ENCODE measurements around the gene ZNF407.

DNA sequence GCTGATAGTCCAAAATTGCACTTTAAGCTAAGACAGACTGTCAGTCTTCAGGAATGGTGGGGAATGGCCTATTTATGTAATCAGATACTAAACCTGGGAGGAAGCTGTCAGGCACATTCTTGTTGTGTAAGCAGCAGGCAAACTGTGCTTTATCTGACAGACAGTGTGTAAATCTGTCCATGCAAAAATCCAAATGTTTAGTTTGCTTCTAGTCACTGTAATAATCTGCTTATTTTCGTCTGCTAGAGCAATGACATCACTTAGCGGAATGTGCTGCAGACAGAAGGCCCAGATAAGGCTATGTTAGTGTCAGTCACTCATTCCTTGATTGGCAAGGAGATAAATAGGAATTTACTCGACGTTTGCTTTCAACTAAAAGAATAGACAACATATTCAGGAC, 263.5 kb downstream of the ZNF407 start:
- TF ChIP-seq EZH2phosphoT487 (IDR thresholded peaks at IDR 0.05; ENCODE audit: borderline replicate concordance) (no peak), YY1 (IDR thresholded peaks at IDR 0.05; ENCODE audit: extremely low read depth, insufficient replicate concordance, low read depth, low read length) (no peak), ZNF274 (IDR thresholded peaks at IDR 0.05; ENCODE audit: low read depth, low read length) (no peak), EZH2 (IDR thresholded peaks at IDR 0.05) (no peak), POLR2AphosphoS5 (IDR thresholded peaks at IDR 0.05; ENCODE audit: low read depth, low read length) (no peak), SIN3A (IDR thresholded peaks at IDR 0.05; ENCODE audit: low read depth) (no peak), RAD21 (IDR thresholded peaks at IDR 0.05; ENCODE audit: low read depth) (no peak), POLR2A (IDR thresholded peaks at IDR 0.05; ENCODE audit: borderline replicate concordance, extremely low read depth, insufficient read depth, insufficient read length) (no peak), SRF (IDR thresholded peaks at IDR 0.05; ENCODE audit: low read depth) (no peak), EGR1 (IDR thresholded peaks at IDR 0.05; ENCODE audit: low read depth) (no peak)
- TF ChIP-seq, protein P1, sequence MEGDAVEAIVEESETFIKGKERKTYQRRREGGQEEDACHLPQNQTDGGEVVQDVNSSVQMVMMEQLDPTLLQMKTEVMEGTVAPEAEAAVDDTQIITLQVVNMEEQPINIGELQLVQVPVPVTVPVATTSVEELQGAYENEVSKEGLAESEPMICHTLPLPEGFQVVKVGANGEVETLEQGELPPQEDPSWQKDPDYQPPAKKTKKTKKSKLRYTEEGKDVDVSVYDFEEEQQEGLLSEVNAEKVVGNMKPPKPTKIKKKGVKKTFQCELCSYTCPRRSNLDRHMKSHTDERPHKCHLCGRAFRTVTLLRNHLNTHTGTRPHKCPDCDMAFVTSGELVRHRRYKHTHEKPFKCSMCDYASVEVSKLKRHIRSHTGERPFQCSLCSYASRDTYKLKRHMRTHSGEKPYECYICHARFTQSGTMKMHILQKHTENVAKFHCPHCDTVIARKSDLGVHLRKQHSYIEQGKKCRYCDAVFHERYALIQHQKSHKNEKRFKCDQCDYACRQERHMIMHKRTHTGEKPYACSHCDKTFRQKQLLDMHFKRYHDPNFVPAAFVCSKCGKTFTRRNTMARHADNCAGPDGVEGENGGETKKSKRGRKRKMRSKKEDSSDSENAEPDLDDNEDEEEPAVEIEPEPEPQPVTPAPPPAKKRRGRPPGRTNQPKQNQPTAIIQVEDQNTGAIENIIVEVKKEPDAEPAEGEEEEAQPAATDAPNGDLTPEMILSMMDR (IDR thresholded peaks at IDR 0.05 in 2 of 3, conservative IDR thresholded peaks at IDR 0.05 in 1 of 3; ENCODE audit: borderline replicate concordance in 1 of 3, insufficient read depth in 1 of 3, low read depth in 2 of 3, low read length in 2 of 3): no peak
- TF ChIP-seq, protein P2, sequence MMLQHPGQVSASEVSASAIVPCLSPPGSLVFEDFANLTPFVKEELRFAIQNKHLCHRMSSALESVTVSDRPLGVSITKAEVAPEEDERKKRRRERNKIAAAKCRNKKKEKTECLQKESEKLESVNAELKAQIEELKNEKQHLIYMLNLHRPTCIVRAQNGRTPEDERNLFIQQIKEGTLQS (IDR thresholded peaks at IDR 0.05): no peak
